Ramos (cell line): ENCODE results near the gene TMEM86B.

Experiments used
- in situ Hi-C: fragments of 300-500 bp; cut with MboI; formaldehyde crosslinking; loops from one replicate; pipeline ENCODE4 v1.14.3; 2022; ENCODE audit warnings: low sequenced_read_pairs; ENCODE audit not compliant: unreplicated experiment

Gene TMEM86B, protein sequence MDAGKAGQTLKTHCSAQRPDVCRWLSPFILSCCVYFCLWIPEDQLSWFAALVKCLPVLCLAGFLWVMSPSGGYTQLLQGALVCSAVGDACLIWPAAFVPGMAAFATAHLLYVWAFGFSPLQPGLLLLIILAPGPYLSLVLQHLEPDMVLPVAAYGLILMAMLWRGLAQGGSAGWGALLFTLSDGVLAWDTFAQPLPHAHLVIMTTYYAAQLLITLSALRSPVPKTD

DNA sequence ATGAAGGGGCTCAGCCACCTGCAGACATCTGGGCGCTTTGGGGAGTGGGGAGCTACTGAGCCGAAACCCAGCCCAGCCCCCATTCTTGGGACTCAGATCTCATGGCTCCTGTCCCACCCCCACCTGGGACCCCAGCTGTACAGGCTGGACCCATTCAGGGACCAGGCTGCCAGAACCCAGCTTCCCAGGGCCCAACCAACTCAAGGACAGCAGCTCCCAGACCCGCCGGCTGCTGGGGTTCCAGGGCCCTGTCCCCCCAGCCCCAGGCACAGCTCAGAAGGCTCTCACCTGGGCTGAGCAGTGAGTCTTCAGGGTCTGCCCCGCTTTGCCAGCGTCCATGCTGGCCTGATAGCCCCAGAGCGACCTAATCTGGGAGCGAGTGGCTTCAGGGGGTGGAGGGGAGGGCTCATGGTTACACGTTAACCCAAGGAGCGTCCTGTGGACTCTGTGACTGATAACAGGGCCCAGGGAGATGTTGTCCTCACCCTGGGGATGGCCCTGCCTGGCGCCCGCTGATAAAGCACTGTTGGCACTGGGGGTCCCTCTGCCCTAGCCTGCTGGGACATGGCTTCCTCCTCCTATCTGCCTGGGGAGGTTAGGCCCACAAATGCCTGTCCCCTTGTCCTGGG lies at the start of gene TMEM86B:
TMEM86B (minus strand) TSS at position 361 of the 629 bp plus-strand sequence; CDS start at position 339, 22 bp downstream.
- in situ Hi-C loops = no loop called here

DNA sequence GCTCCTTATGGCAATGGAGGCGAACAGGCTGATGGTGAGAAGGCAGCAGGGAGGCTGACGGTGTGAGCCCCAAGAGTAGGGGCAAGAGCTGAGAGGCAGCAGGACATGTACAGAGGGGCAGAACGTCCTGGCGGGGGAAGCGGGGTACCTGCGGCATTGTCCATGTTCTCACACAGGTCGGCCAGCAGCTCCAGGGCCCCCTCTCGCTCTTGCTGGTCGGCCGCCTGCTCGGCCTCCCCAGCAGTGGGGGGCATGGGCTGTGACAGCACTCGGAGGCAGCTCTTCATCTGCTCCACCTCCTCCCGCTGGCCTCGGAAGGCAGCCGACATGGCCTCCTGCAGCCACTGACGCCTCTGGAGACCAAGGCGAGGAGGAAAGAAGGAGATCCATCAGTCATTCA lies 48.9 kb upstream of the TMEM86B start:
- in situ Hi-C loops = loop anchor here (25.0 kb wide), 1 partner anchor 360 kb away; the partner anchor contains the start of genes CCDC106, ZNF580 and ZNF581

DNA sequence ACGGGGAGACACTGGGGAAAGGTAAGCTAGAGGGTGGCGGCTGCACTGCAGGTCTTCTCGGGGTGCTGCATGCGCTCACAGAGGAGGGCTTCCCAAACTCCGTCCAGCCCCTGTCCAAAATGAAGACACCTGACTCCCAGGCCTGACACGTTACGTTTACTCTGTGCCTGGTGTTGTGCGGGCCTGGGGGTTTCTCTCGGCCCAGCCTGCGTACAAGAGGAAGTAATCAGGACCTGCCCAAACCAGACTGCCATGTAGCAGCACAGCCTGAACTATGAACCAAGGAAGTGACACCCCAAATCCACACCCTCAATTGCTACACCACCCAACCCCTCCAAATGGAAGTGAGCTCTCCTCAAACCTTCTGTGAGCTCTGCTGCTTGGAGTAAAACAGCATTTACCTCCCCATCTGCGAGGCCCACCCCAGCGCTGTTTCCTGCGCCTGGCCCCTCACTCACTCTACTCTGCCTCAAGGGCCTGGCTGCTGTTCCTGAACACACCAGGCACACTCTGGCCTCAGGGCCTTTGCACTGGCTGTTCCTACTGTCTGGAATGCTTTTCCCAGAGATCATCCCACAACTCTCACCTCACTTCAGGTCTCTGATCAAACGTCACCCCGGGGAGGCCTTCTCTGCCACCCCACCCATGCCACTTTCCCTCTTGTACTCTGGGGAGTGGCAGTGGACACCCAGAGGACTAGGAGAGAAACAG lies 48.3 kb upstream of the TMEM86B start:
- in situ Hi-C loops = loop anchor here (25.0 kb wide), 1 partner anchor 360 kb away; the partner anchor contains the start of genes CCDC106, ZNF580 and ZNF581

DNA sequence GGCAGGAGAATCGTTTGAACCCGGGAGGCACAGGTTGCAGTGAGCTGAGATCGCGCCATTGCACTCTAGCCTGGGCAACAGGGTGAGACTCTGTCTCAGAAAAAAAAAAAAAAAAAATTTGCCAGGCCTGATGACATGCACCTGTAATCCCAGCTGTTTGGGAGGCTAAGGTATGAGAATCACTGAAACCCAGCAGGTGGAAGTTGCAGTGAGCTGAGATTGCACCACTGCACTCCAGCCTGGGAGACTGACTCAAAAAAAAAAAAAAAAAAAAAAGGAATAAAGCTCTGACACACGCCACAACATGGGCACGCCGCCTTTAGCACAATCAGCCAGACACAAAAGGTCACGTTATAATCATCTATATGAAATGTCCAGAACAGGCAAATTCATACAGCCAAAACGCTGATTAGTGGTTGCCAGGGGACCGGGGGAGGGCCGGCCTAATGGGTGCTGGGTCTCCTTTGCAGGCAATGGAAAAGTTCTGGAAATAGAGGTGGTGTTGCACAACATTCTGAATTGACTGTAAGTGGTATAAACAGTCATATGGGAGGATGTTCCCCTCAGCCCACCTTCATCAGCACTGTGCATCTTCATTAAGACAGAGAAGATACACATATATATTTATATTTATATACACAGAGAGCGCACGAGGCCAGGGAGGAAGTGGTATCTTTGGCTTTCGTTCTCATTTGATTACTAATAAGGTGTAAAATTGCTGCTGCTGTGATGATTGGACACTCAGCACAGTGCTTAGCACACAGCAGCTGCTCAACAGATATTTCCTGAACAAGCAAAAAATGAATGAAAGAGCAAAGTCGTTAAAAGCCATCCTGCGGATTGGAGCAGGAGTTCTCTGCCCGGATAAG lies 47.5 kb upstream of the TMEM86B start:
- in situ Hi-C loops = loop anchor here (25.0 kb wide), 1 partner anchor 361 kb away; the partner anchor contains the start of genes CCDC106, ZNF580 and ZNF581

DNA sequence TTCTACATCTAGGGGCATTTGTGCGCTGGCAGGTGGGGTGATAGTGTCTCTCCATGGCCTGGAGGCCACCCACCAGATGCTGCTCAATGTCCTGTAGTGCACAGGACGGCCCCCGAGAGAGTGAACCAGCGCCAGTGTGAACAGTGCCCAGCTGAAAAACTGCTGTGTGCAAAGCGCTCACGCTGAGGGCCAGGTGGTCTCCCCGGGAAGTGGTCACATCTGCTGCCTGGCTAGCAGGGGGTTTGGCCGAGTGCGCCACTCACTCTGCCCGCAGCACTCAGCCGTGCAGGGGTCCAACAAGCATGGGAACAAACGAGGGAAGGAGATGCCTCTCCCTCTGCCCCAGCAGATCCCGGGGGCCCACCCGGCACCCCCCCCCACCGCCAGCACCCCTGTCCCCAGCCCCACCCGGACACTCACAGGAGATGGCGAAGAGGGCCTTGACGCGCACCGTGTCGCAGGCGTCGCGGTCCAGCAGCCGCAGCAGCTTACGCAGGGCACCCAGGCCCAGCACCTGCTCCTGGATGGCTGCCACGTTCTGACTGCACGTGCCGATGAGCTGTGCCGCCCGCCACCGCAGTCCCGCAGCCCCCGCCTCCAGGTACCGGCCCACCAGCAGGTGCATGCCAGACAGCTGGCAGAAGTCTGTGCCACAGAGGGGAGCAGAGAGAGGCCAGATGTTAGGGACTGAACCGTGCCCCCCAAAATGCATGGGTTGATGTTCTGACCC lies 45.6 kb upstream of the TMEM86B start:
- in situ Hi-C loops = no loop called here

DNA sequence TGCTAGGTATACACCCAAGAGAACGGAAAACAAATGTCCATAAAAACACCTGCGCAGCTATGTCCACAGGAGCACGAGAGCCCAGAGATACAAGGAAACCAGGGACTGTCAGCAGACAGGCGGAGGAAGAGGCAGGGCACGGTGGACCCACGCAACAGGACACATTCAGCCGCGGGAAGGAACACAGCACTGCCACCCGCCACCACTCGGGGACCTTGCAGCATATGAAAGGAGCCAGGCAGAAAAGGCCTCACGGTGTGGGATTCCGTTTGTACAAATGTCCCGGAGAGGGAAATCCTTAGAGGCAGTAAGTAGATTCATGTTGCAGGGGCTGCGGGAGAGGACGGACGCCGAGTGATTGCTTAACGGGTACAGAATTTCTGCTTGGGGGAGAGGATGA lies 43.6 kb upstream of the TMEM86B start:
- in situ Hi-C loops = no loop called here

DNA sequence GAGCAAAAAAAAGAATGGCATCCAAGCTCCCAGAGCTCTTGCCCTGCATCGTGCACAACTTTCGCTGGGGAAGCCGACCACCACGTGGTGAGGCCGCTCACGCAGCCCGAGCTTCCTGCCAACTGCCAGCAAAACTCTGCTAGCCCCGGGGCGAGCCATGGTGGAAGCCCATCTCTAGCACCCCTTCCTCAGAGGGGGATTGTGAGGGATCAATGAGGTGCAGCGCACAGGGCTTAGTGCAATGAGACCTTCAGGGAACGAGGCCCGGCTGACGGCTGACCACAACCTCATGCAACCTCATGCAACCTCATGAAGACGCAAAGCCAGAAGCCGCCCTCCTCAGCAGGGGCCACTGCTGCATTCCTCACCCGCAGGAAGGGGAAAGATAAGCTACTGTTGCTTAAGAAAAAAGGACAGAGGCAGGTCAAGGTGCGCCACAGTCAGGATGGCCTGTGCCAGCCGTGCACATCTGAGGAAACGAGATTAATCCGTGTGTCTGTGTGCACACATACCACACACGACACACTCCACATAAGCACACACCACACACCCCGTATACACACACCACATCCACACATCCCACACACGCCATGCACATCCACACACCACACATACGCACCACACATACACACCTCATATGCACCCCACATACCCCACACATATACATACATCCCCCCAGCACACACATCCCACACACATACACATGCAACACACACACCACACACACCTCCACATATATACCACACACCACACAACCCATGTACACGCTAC lies 41.8 kb upstream of the TMEM86B start:
- in situ Hi-C loops = no loop called here

DNA sequence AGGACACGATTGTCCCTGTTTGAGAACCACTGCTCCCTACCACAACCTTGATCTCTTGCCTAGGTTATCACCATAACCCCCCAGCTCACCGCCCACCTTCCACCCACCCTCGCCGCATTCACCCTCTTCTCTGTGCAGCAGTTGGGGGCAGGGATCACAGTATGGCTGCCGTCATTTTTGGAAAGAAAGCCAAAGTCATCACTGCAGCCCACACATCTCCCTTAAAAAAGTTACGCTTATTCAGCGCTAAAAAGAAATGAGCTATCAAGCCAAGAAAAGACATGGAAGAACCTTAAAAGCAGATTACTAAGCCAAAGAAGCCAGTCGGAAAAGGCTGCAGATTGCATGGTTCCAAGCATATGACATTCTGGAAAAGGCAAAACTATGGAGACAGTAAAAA lies 40.7 kb upstream of the TMEM86B start:
- in situ Hi-C loops = no loop called here

DNA sequence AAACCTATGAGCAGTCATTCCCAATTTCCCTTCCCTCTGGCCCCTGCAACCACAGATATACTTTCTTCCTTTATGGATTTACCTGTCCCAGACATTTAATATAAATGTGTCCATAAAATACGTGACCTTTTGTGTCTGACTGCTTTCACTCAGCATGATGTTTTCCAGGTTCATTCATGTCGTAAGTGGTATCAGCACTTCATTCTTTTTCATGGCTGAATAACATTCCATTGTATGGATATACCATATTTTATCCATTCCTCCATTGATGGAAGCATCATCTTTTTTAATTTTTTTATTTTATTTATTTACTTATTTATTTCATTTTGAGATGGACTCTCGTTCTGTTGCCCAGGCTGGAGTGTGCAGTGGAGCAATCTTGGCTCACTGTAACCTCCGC lies 38.3 kb upstream of the TMEM86B start:
- in situ Hi-C loops = no loop called here

DNA sequence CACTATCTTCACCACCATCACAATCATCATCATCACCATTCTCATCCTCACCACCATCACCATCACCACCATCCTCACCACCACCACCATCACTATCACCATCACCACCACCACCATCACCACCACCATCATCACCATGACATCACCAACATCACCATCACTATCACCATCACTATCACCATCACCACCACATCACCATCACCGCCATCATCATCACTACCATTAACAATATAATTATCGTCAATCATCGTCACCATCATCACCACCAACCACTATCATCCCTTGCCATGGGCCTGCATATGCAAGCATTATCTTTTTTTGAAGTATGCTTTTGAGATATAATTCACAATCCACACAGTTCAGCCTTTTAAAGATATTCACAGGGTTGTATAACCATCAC lies 37.8 kb upstream of the TMEM86B start:
- in situ Hi-C loops = no loop called here

DNA sequence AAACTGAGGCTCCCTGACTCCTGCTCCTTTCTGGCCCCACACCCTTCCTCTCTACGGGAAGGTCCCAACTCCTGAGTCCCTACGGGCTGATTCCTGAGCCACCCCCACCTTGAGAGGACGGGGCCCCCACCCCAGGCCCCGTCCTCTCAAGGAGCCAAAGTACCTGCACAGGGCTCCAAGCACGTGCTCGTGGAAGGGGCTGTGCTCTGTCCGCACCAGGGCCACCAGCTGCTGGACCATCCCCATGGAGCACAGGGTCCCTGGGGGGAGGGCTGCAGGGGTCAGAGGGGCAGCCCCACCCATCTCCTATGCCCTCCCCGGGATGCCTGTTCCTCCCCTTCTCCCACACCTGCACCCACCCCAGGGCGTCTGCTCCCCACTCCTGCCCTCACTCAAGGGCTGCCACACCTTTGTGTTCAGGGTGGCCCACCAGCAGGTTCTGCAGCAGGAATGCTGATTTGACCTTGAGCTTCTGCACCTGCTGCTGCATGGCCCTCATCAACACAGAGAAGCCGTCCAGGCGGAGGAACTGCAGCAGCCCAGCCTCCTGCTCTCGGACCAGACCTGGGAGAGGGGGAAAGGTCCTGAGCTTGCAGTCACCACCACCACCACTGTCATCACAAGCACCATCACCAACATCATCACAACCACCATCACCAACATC lies 37.3 kb upstream of the TMEM86B start:
- in situ Hi-C loops = no loop called here

DNA sequence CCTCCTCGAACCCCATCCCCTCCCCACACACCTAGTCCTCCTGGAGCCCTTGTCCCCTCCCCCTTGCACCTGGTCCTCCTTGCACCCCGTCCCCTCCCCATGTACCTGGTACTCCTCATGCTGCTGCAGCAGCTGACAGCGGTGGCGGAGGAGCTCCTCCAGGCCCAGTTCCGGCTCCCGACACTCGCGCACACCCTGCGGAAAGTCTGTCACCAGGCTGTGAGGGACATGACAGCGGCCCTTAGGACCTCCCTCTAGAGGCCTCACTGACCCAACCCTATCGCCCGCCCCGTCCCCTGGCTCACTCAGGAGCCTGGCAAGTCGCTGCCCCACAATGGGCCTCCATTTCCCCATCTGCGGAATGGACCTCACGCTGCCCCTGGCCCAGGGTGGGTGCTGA lies 36.6 kb upstream of the TMEM86B start:
- in situ Hi-C loops = no loop called here

DNA sequence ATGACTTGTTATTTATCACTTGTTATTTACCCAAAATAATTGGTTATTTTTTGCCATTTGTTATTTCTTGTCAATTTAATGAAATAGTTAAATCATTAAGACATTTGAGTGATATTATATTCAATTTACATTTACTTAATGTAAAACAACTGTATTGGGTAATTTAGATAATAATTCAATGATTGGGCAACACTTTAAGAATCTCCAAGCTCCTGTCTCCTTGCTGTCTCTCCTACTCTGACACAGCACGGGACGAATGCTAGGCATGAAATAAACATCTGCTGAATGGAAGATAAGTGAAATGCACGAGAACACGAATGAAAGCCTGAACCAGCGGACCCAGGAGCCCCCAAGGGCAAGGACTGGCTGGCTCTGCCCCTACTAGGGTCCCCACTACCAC lies 36.0 kb upstream of the TMEM86B start:
- in situ Hi-C loops = no loop called here

DNA sequence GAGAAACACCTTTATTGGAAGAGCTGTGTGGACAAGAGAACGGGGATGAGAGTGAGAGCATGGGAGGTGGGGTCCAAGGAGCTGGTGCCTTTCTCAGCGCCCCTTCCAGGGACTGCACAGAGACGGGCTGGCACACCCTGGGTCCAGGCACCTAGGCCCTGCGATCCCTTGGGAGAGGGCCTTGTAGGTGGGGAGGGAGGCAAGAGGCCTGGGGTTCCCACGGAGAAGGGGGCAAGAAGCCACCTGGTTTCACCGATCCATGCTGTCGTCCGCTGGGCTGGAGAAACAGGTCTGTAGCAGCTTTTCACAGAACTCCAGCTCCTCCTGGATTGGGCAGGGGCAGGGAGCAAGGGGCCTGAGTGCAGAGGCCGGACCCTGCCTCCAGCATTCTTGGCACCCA lies 33.8 kb upstream of the TMEM86B start:
- in situ Hi-C loops = no loop called here

DNA sequence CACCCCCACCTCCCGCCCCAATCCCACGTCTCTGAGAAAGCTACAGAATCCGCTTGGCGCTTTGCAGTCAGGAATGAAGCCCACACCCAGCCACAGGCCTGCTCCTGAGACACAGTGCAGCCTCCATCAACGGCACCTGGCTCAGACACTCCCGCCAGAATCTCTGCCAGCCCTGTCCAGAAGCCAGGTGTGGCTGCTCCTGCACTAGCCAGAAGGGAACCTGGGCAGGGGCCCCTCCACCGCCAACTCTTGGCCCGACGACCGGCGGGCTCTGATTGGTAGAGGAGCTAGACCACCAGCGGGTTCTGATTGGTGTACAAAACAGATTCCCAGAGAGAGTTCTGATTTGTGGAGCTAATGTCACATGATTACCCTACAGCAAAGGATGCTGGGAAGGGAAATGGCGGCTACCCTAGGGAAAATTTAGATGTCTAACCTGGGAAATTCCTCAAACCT lies 33.1 kb upstream of the TMEM86B start:
- in situ Hi-C loops = no loop called here

DNA sequence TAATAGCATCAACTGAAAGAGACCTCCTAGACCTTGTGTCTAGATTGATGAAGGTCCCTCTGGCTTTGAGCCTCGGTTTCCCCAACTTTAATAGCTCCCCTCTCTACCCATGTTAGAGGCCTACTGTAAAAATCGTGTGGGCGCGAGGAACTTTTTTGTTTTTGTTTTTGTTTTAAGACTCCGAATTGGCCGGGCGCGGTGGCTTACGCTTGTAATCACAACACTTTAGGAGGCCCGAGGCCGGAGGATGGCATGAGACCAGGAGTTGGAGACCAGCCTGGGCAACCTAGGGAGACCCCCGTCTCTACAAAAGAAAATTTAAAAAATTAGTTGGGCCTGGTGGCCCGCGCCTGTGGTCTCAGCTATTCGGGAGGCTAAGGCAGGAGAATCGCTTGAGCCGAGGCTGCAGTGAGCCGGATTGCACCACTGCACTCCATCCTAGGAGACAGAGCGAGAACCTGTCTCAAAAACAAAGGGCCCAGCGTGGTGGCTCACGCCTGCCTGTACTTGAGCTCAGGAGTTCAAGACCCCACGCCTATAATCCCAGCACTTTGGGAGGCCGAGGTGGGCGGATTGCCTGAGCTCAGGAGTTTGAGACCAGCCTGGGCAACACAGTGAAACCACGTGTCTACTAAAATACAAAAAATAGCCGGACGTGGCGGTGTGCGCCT lies 31.1 kb upstream of the TMEM86B start:
- in situ Hi-C loops = no loop called here

DNA sequence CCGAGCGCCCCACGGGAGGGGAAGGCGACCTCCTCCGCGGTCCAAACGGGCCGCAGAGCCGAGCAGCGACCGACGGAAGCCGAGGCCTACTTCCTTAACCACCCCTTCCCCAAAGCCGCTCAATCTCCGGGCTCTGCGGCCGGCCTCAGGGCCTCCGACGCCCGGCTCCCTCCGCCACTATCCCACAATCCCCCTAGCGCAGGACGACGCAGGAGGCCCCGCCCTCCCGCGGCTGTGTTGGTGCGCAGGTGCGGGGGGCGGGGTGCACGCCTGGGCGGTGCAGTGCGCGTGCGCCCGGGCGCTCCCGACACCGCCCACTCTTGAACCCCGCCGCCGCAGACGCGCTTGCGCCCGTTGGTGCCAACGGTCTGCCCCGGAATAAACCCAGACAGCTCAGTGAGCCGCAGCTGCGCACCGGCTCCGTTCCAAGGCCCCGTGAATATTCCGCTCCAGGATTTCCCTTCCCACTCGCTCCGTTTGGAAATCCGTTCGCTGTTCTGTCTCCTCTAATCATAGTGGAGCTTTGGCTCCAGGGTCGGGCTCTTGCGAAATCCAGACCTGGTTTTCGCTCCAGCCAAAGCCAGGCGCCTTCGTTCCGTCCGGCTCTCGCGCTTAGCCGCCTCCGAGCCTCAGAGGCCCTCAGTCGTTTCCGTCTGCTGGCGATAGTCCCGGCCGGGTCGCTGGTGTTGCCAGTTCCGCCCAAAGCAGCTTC lies 30.4 kb upstream of the TMEM86B start, which contains the start of gene PPP6R1:
PPP6R1 (minus strand) TSS at position 190 of the 712 bp plus-strand sequence. CDS start 11,914 bp downstream, outside the sequence.
- in situ Hi-C loops = no loop called here
